Osteoblast (primary cell): Measurements from ENCODE around the gene ASB7. TPM values are rescaled to one million over a fixed set of nuclear protein-coding genes. Genes with fewer than 3 reads are reported as not detected.

ENCODE experiments used
- DNase-seq: peaks from one replicate; pipeline ENCODE4 v3.0.0; 2011; ENCODE audit warnings: low spot score, mixed read lengths; ENCODE audit not compliant: insufficient read length; ENCODE audit errors: missing footprints
- H2AFZ ChIP-seq: 2 replicates; pipeline ENCODE4 v1.6.0; 2011; ENCODE audit warnings: mild to moderate bottlenecking, low read length
- H3K27ac ChIP-seq: 2 replicates; pipeline ENCODE4 v1.5.1; 2011; ENCODE audit warnings: mild to moderate bottlenecking, low read depth, low read length, moderate library complexity
- H3K27me3 ChIP-seq: 2 replicates; pipeline ENCODE4 v1.6.0; 2012; ENCODE audit warnings: mild to moderate bottlenecking, control low read depth, inconsistent platforms, low read length, moderate library complexity; ENCODE audit not compliant: insufficient read depth
- H3K36me3 ChIP-seq: 2 replicates; pipeline ENCODE4 v1.5.1; 2011; ENCODE audit warnings: mild to moderate bottlenecking, low read length, control low read depth, moderate library complexity; ENCODE audit not compliant: insufficient read depth
- H3K4me1 ChIP-seq: 2 replicates; pipeline ENCODE4 v1.5.1; 2011; ENCODE audit warnings: mild to moderate bottlenecking, low read length, control low read depth, moderate library complexity; ENCODE audit not compliant: insufficient read depth
- H3K4me2 ChIP-seq: 2 replicates; pipeline ENCODE4 v1.6.0; 2011; ENCODE audit warnings: mild to moderate bottlenecking, low read length; ENCODE audit not compliant: insufficient read depth
- H3K4me3 ChIP-seq: fragments of 200-600 bp; sonication (generic); 3 replicates; pipeline ENCODE4 v1.5.1; 2012; ENCODE audit warnings: mild to moderate bottlenecking, low read length, inconsistent platforms; ENCODE audit not compliant: insufficient read depth
- H3K79me2 ChIP-seq: 2 replicates; pipeline ENCODE4 v1.6.0; 2012; ENCODE audit warnings: mild to moderate bottlenecking, low read length, control low read depth, inconsistent platforms; ENCODE audit not compliant: insufficient read depth
- H3K9me3 ChIP-seq: 2 replicates; pipeline ENCODE4 v1.5.1; 2011; ENCODE audit warnings: low read depth, low read length, control low read depth
- H4K20me1 ChIP-seq: 2 replicates; pipeline ENCODE4 v1.6.0; 2012; ENCODE audit warnings: mild to moderate bottlenecking, low read length, control low read depth; ENCODE audit not compliant: insufficient read depth
- CTCF ChIP-seq: IDR thresholded peaks from 2 replicates; pipeline ENCODE4 v1.5.1; 2011; ENCODE audit warnings: mild to moderate bottlenecking, low read depth, low read length, moderate library complexity; ENCODE audit errors: extremely low read depth
- total RNA-seq: library from RNA; depleted of rRNA; stranded (reverse); fragments of >200 nt; gene quantifications from 2 replicates; pipeline ENCODE4 v1.2.3, GENCODE V29; 2012

Gene ASB7
- total RNA-seq, 1 donor = 18.1 TPM

GRCh38 chr15:100680726-100681125 is 78.3 kb downstream of the ASB7 start:
- Histone ChIP-seq H3K27me3 (no peaks in the 10 kb centered on the region), H3K79me2 (no peaks in the 10 kb centered on the region), H3K4me3 (no peak overlapping the region), H3K4me1 (no peaks in the 10 kb centered on the region), H3K36me3 (no peaks in the 10 kb centered on the region), H3K4me2 (no peak overlapping the region), H2AFZ (no peak overlapping the region), H3K27ac (no peak overlapping the region), H4K20me1 (no peaks in the 10 kb centered on the region), H3K9me3 (no peaks in the 10 kb centered on the region)
- no peak for DNase-seq
- TF ChIP-seq CTCF = no peak

GRCh38 chr15:100681335-100681746 is 79.0 kb downstream of the ASB7 start:
- H3K4me2 ChIP-seq = no peak overlapping the region
- TF ChIP-seq CTCF = no peak
- H3K36me3 ChIP-seq = no peaks in the 10 kb centered on the region
- H3K4me3 ChIP-seq = no peak overlapping the region
- H3K9me3 ChIP-seq = no peaks in the 10 kb centered on the region
- H2AFZ ChIP-seq = no peak overlapping the region
- peaks cover 5% of the 10 kb centered on the region for H3K4me1 ChIP-seq
- no peak overlapping the region for H3K27ac ChIP-seq
- no peaks in the 10 kb centered on the region for H3K79me2 ChIP-seq
- no peaks in the 10 kb centered on the region for H3K27me3 ChIP-seq
- DNase-seq = no peak
- H4K20me1 ChIP-seq = no peaks in the 10 kb centered on the region

- no peak for TF ChIP-seq CTCF
- no peak for DNase-seq
- H4K20me1 ChIP-seq = no peaks in the 10 kb centered on the region
- no peak overlapping the region for H3K4me2 ChIP-seq
- peaks cover 11% of the 10 kb centered on the region for H3K4me1 ChIP-seq
- no peaks in the 10 kb centered on the region for H3K36me3 ChIP-seq
- no peak overlapping the region for H3K27ac ChIP-seq
- no peak overlapping the region for H3K4me3 ChIP-seq
- no peaks in the 10 kb centered on the region for H3K27me3 ChIP-seq
- no peaks in the 10 kb centered on the region for H3K79me2 ChIP-seq
- no peaks in the 10 kb centered on the region for H3K9me3 ChIP-seq
- H2AFZ ChIP-seq = peak overlapping the region; percentile 32
Observed at GRCh38 chr15:100682468-100682867, 80.1 kb downstream of the ASB7 start.

- Histone ChIP-seq H3K9me3 (no peaks in the 10 kb centered on the region), H4K20me1 (no peaks in the 10 kb centered on the region)
- TF ChIP-seq CTCF = no peak
Observed at GRCh38 chr15:100683434-100683833, 81.0 kb downstream of the ASB7 start.

More at GRCh38 chr15:100683434-100683833, 81.0 kb downstream of the ASB7 start:
- Histone ChIP-seq H3K4me1 (peaks cover 21% of the 10 kb centered on the region), H3K4me3 (no peak overlapping the region), H3K27ac (no peak overlapping the region), H3K36me3 (no peaks in the 10 kb centered on the region), H3K79me2 (no peaks in the 10 kb centered on the region), H2AFZ (no peak overlapping the region), H3K4me2 (no peak overlapping the region), H3K27me3 (no peaks in the 10 kb centered on the region)
- no peak for DNase-seq
